GM12801 (cell line): Measurements from ENCODE around the gene GANAB.

ENCODE experiments used
- CTCF ChIP-seq: IDR thresholded peaks from one replicate; pipeline ENCODE4 v1.5.1; 2011; ENCODE audit warnings: control low read depth; ENCODE audit not compliant: insufficient read length; ENCODE audit errors: extremely low read depth

Gene GANAB

GRCh38 chr11:62671608-62672389 lies 25.4 kb upstream of the GANAB start, which contains the start of the genes LBHD1 and UQCC3:
TSS of gene LBHD1 (minus strand) at chr11:62672267. CDS start at chr11:62670031, 2,236 bp downstream.
TSS of gene UQCC3 (plus strand) at chr11:62671673. CDS start at chr11:62671746, 73 bp downstream.
- TF ChIP-seq CTCF: no peak

- no peak for TF ChIP-seq CTCF
Observed at GRCh38 chr11:62671236-62671607, 24.8 kb upstream of the GANAB start.

GRCh38 chr11:62669420-62670161 lies 23.2 kb upstream of the GANAB start:
- TF ChIP-seq CTCF: no peak

- TF ChIP-seq CTCF: no peak
Observed at GRCh38 chr11:62667460-62667859, 21.0 kb upstream of the GANAB start.

DNA sequence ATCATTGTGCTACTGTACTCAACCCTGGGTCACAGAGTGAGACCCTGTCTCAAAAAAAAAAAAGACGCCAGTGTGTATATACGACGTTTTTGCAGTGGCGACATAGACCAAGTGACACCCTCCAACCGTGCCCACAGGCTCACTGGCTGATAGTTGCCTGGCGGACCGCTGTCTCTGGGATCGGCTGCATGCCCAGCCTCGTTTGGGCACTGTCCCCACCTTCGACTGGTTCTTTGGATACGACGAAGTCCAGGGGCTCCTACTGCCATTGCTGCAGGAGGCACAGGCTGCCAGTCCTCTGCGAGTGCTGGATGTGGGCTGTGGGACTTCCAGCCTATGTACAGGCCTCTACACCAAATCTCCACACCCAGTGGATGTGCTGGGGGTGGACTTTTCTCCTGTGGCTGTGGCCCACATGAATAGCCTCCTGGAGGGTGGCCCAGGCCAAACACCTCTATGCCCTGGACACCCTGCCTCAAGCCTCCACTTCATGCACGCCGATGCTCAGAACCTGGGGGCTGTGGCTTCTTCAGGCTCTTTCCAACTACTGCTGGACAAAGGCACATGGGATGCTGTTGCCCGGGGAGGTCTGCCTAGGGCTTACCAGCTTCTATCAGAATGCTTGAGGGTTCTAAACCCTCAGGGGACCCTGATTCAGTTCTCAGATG lies 20.0 kb upstream of the GANAB start:
- TF ChIP-seq CTCF: no peak

DNA sequence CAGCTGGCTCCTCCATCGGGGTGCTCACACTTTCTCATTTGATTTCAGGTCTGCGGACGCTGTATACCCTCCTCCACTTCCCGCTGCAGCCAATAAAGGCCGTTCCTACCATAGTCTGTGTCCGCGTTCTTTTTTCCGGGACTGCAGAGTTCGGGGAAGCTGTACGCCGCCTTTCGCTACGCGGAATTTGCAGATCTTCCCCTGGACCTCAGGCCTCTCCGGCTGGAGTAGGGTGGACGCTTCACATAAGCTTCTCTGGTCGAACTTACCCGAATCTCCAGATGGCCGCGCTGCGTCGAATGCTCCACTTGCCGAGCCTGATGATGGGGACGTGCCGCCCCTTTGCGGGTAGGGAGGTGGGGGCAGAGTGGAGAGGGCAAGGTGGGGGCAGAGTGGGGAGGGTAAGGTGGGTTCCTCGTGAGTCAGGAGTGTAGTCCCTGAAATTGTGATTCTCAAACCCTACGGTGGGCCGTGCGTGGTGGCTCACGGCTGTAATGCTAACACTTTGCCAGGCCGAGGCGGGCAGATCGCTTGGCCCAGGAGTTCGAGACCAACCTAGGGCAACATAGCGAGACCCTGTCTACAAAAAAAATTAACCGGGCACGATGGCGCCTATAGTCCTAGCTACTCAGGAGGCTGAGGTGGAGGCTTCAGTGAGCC lies 19.3 kb upstream of the GANAB start:
- TF ChIP-seq CTCF: no peak

- no peak for TF ChIP-seq CTCF
Observed at GRCh38 chr11:62665075-62665598, 18.7 kb upstream of the GANAB start, which contains the start of the genes C11orf98 and CSKMT. TSS of gene C11orf98 (minus strand) at chr11:62665210. CDS start at chr11:62665169, 41 bp downstream. TSS of gene CSKMT (plus strand) at chr11:62665312. CDS start at chr11:62665880, 568 bp downstream.
